ENCODE measurements around the gene CEACAM21.

CEACAM21 gene

GRCh38 chr19:41575998-41576397 is at the start of gene CEACAM21:
Gene CEACAM21, plus strand, starts transcription at chr19:41576166. Its CDS starts 109 bp downstream, at chr19:41576275.
- DNase-seq (ENCODE audit: low spot score) = no peak

GRCh38 chr19:41527089-41527488 is 48.9 kb upstream of the CEACAM21 start:
- no peak for DNase-seq (ENCODE audit: low spot score)

GRCh38 chr19:41528106-41528505 is 47.9 kb upstream of the CEACAM21 start:
- no peak for DNase-seq (ENCODE audit: low spot score)

GRCh38 chr19:41529484-41530183 is 46.3 kb upstream of the CEACAM21 start:
- no peak for DNase-seq (ENCODE audit: low spot score)

GRCh38 chr19:41530184-41530534 is 45.8 kb upstream of the CEACAM21 start:
- no peak for DNase-seq (ENCODE audit: low spot score)

GRCh38 chr19:41530761-41531301 is 45.1 kb upstream of the CEACAM21 start:
- no peak for DNase-seq (ENCODE audit: low spot score)

- DNase-seq (ENCODE audit: low spot score) = no peak
Observed at GRCh38 chr19:41531438-41532311, 44.3 kb upstream of the CEACAM21 start.

GRCh38 chr19:41532526-41532925 is 43.4 kb upstream of the CEACAM21 start:
- DNase-seq (ENCODE audit: low spot score) = no peak

- DNase-seq (ENCODE audit: low spot score) = no peak
Observed at GRCh38 chr19:41533671-41534215, 42.2 kb upstream of the CEACAM21 start.

- DNase-seq (ENCODE audit: low spot score) = no peak
Observed at GRCh38 chr19:41535029-41535622, 40.8 kb upstream of the CEACAM21 start.

- no peak for DNase-seq (ENCODE audit: low spot score)
Observed at GRCh38 chr19:41537789-41538188, 38.2 kb upstream of the CEACAM21 start.

- no peak for DNase-seq (ENCODE audit: low spot score)
Observed at GRCh38 chr19:41540041-41540695, 35.8 kb upstream of the CEACAM21 start.

- DNase-seq (ENCODE audit: low spot score) = no peak
Observed at GRCh38 chr19:41541990-41542584, 33.9 kb upstream of the CEACAM21 start.

- no peak for DNase-seq (ENCODE audit: low spot score)
Observed at GRCh38 chr19:41542622-41543021, 33.3 kb upstream of the CEACAM21 start.

GRCh38 chr19:41543582-41543981 is 32.4 kb upstream of the CEACAM21 start:
- DNase-seq (ENCODE audit: low spot score) = no peak

- DNase-seq (ENCODE audit: low spot score) = no peak
Observed at GRCh38 chr19:41545547-41545946, 30.4 kb upstream of the CEACAM21 start.

- no peak for DNase-seq (ENCODE audit: low spot score)
Observed at GRCh38 chr19:41546386-41546789, 29.6 kb upstream of the CEACAM21 start.

GRCh38 chr19:41546961-41547360 is 29.0 kb upstream of the CEACAM21 start:
- DNase-seq (ENCODE audit: low spot score) = no peak

- no peak for DNase-seq (ENCODE audit: low spot score)
Observed at GRCh38 chr19:41547569-41547968, 28.4 kb upstream of the CEACAM21 start.

- DNase-seq (ENCODE audit: low spot score) = no peak
Observed at GRCh38 chr19:41548047-41548446, 27.9 kb upstream of the CEACAM21 start.

- no peak for DNase-seq (ENCODE audit: low spot score)
Observed at GRCh38 chr19:41548954-41549688, 26.8 kb upstream of the CEACAM21 start.

All from HuH-7.5 (cell line).